H9 (cell line): Measurements from ENCODE around the gene TIMM22. TPM values are rescaled to one million over a fixed set of nuclear protein-coding genes. Genes with fewer than 3 reads are reported as not detected.

Experiments
- DNase-seq: peaks from one replicate; pipeline ENCODE4 v3.0.0-alpha.2; 2017
- H2AFZ ChIP-seq: one replicate; pipeline ENCODE4 v1.6.1; 2013; ENCODE audit warnings: mild to moderate bottlenecking, low read length, control low read depth, moderate library complexity
- H2AK5ac ChIP-seq: 2 replicates; pipeline ENCODE4 v1.6.1; 2013; ENCODE audit warnings: low read length, control low read depth, mixed read lengths; ENCODE audit not compliant: insufficient read length
- H2BK120ac ChIP-seq: one replicate; pipeline ENCODE4 v1.6.1; 2013; ENCODE audit warnings: low read depth, mild to moderate bottlenecking, low read length, control low read depth, inconsistent platforms; ENCODE audit not compliant: poor library complexity, severe bottlenecking
- H2BK12ac ChIP-seq: 2 replicates; pipeline ENCODE4 v1.6.1; 2013; ENCODE audit warnings: low read length, control low read depth, mixed read lengths, low read depth; ENCODE audit not compliant: insufficient read length
- H2BK15ac ChIP-seq: 2 replicates; pipeline ENCODE4 v1.6.1; 2013; ENCODE audit warnings: low read depth, low read length, control low read depth
- H2BK20ac ChIP-seq: one replicate; pipeline ENCODE4 v1.6.1; 2013; ENCODE audit warnings: low read depth, mild to moderate bottlenecking, low read length, control low read depth, inconsistent platforms; ENCODE audit not compliant: poor library complexity, severe bottlenecking
- H2BK5ac ChIP-seq: 2 replicates; pipeline ENCODE4 v1.6.1; 2013; ENCODE audit warnings: low read length, control low read depth, mixed read lengths; ENCODE audit not compliant: insufficient read length
- H3K14ac ChIP-seq: 2 replicates; pipeline ENCODE4 v1.6.1; 2013; ENCODE audit warnings: low read length, control low read depth; ENCODE audit not compliant: insufficient read depth
- H3K18ac ChIP-seq: 2 replicates; pipeline ENCODE4 v1.6.1; 2013; ENCODE audit warnings: low read depth, mild to moderate bottlenecking, mixed read lengths, low read length, control low read depth; ENCODE audit not compliant: insufficient read length
- H3K23ac ChIP-seq: 2 replicates; pipeline ENCODE4 v1.6.1; 2013; ENCODE audit warnings: low read length, control low read depth, mixed read lengths, low read depth; ENCODE audit not compliant: insufficient read length
- H3K23me2 ChIP-seq: 2 replicates; pipeline ENCODE4 v1.6.1; 2013; ENCODE audit warnings: low read depth, mild to moderate bottlenecking, mixed read lengths, low read length, control low read depth; ENCODE audit not compliant: insufficient read length, poor library complexity, severe bottlenecking
- H3K27ac ChIP-seq: 2 replicates; pipeline ENCODE4 v1.5.1; 2013; ENCODE audit warnings: low read length, control low read depth, mixed read lengths, low read depth; ENCODE audit not compliant: insufficient read length
- H3K27me3 ChIP-seq: 2 replicates; pipeline ENCODE4 v1.6.1; 2013; ENCODE audit warnings: low read length, control low read depth, inconsistent platforms; ENCODE audit not compliant: insufficient read depth
- H3K4ac ChIP-seq: 2 replicates; pipeline ENCODE4 v1.6.1; 2013; ENCODE audit warnings: low read depth, mild to moderate bottlenecking, control low read depth, inconsistent platforms, low read length, moderate library complexity
- H3K4me1 ChIP-seq: 2 replicates; pipeline ENCODE4 v1.6.1; 2013; ENCODE audit warnings: low read length, control low read depth, inconsistent platforms; ENCODE audit not compliant: insufficient read depth
- H3K4me2 ChIP-seq: 2 replicates; pipeline ENCODE4 v1.6.1; 2013; ENCODE audit warnings: low read length, control low read depth, mixed read lengths; ENCODE audit not compliant: insufficient read length, insufficient read depth
- H3K56ac ChIP-seq: 2 replicates; pipeline ENCODE4 v1.6.1; 2013; ENCODE audit warnings: low read depth, mild to moderate bottlenecking, mixed read lengths, low read length, control low read depth; ENCODE audit not compliant: insufficient read length
- H3K79me1 ChIP-seq: 2 replicates; pipeline ENCODE4 v1.6.1; 2013; ENCODE audit warnings: low read depth, mild to moderate bottlenecking, moderate library complexity, low read length, control low read depth, inconsistent platforms; ENCODE audit not compliant: insufficient read depth, poor library complexity, severe bottlenecking
- H3K79me2 ChIP-seq: 2 replicates; pipeline ENCODE4 v1.6.1; 2013; ENCODE audit warnings: low read length, control low read depth, inconsistent platforms; ENCODE audit not compliant: insufficient read depth
- H3K9ac ChIP-seq: 2 replicates; pipeline ENCODE4 v1.6.1; 2013; ENCODE audit warnings: low read length, control low read depth, mixed read lengths; ENCODE audit not compliant: insufficient read length; ENCODE audit errors: extremely low read depth
- H3K9me3 ChIP-seq: one replicate; pipeline ENCODE4 v1.6.1; 2013; ENCODE audit warnings: low read depth, low read length, inconsistent platforms; ENCODE audit not compliant: control insufficient read depth
- H3T11ph ChIP-seq: one replicate; pipeline ENCODE4 v1.6.1; 2013; ENCODE audit warnings: mild to moderate bottlenecking, low read length, control low read depth, inconsistent platforms
- H4K20me1 ChIP-seq: one replicate; pipeline ENCODE4 v1.6.1; 2013; ENCODE audit not compliant: control insufficient read depth, insufficient read length, insufficient read depth
- H4K5ac ChIP-seq: 2 replicates; pipeline ENCODE4 v1.6.1; 2013; ENCODE audit warnings: low read depth, mild to moderate bottlenecking, mixed read lengths, low read length, control low read depth; ENCODE audit not compliant: insufficient read length
- H4K8ac ChIP-seq: replicated peaks from 2 replicates; pipeline ENCODE4 v1.6.1; 2013; ENCODE audit warnings: low read length, control low read depth, mixed read lengths, low read depth; ENCODE audit not compliant: insufficient read length
- H4K91ac ChIP-seq: 2 replicates; pipeline ENCODE4 v1.6.1; 2013; ENCODE audit warnings: low read depth, mild to moderate bottlenecking, moderate library complexity, mixed read lengths, low read length, control low read depth; ENCODE audit not compliant: insufficient read length
- H3K27ac Mint-ChIP-seq, 3 experiments: 2 replicates in 2 of 3; 3 replicates in 1 of 3; pipeline ENCODE4 v1.8.0; 2020 to 2021; ENCODE audit warnings: mixed read lengths in 3 of 3, mild to moderate bottlenecking in 1 of 3, moderate library complexity in 1 of 3
- H3K27me3 Mint-ChIP-seq: 2 replicates; pipeline ENCODE4 v1.8.0; 2021; ENCODE audit warnings: low read depth, mild to moderate bottlenecking, moderate library complexity, mixed read lengths
- H3K36me3 Mint-ChIP-seq, 3 experiments: 2 replicates in 2 of 3; 3 replicates in 1 of 3; pipeline ENCODE4 v1.8.0; 2020 to 2021; ENCODE audit warnings: low read depth in 3 of 3, mixed read lengths in 3 of 3; ENCODE audit not compliant: insufficient read depth in 1 of 3
- H3K4me1 Mint-ChIP-seq, 2 experiments: 2 replicates each; pipeline ENCODE4 v1.8.0; 2020; ENCODE audit warnings: mixed read lengths in 2 of 2
- H3K4me3 Mint-ChIP-seq, 2 experiments: 2 replicates in 1 of 2; 3 replicates in 1 of 2; pipeline ENCODE4 v1.8.0; 2020 to 2021; ENCODE audit warnings: mild to moderate bottlenecking in 2 of 2, mixed read lengths in 2 of 2, moderate library complexity in 1 of 2
- H3K9me3 Mint-ChIP-seq, 2 experiments: 2 replicates in 1 of 2; 3 replicates in 1 of 2; pipeline ENCODE4 v1.8.0; 2020; ENCODE audit warnings: mild to moderate bottlenecking in 2 of 2, mixed read lengths in 2 of 2, moderate library complexity in 1 of 2
- CTCF ChIP-seq: fragments of 200-600 bp; sonication (generic); conservative IDR thresholded peaks from 3 replicates; pipeline ENCODE4 v1.8.0; 2021; ENCODE audit warnings: antibody characterized with exemption, mild to moderate bottlenecking
- WGBS: extraction: QIAGEN DNeasy Blood & Tissue Kit; methylation state at CpG from one replicate; pipeline ENCODE4 v1.1.7; 2013; ENCODE audit warnings: missing lambda C conversion rate, low lambda C conversion rate, mixed read lengths; ENCODE audit not compliant: insufficient read length; ENCODE audit errors: extremely low coverage; 5-methylcytosine and 5-hydroxymethylcytosine counted together
- total RNA-seq: library from RNA; stranded (reverse); gene quantifications from 2 replicates; pipeline ENCODE4 v1.2.1, GENCODE V29; 2021

The TIMM22 gene
- total RNA-seq, 1 experiment from 2014 or later: 23.0 TPM

GRCh38 chr17:1038459-1039122 lies 41.7 kb downstream of the TIMM22 start:
- H3K36me3 Mint-ChIP-seq: peaks cover 2 to 12% (median 3%) of the 10 kb centered on the region in 3 experiments; a peak in 6 of 7 replicates
- Histone ChIP-seq H3K18ac (no peak overlapping the region), H3K79me2 (no peaks in the 10 kb centered on the region), H2AFZ (no peak overlapping the region), H3K79me1 (no peaks in the 10 kb centered on the region), H3K23ac (no peak overlapping the region), H3K27ac (no peak overlapping the region), H3K4me1 (no peaks in the 10 kb centered on the region; the same call in 1 of the 2 replicates), H3K9me3 (no peaks in the 10 kb centered on the region), H3K56ac (no peak overlapping the region), H2BK15ac (no peak overlapping the region), H3K14ac (no peak overlapping the region), H2BK5ac (no peak overlapping the region), H2BK120ac (no peak overlapping the region), H3K4me2 (no peak overlapping the region), H2AK5ac (no peak overlapping the region), H4K5ac (no peak overlapping the region), H3K27me3 (no peaks in the 10 kb centered on the region), H4K8ac (no peak overlapping the region), H4K91ac (no peak overlapping the region), H3K4ac (no peak overlapping the region), H3K23me2 (no peaks in the 10 kb centered on the region), H2BK12ac (no peak overlapping the region), H2BK20ac (no peak overlapping the region), H3T11ph (no peak overlapping the region), H3K9ac (no peak overlapping the region), H4K20me1 (no peaks in the 10 kb centered on the region)
- no peak for DNase-seq
- WGBS: no CpG with 5 or more reads among the region's 31 CpGs
- no peak overlapping the region for H3K4me3 Mint-ChIP-seq
- no peaks in the 10 kb centered on the region for H3K9me3 Mint-ChIP-seq
- H3K27ac Mint-ChIP-seq: no peak overlapping the region
- no peak for TF ChIP-seq CTCF
- H3K27me3 Mint-ChIP-seq: no peaks in the 10 kb centered on the region; the same call in none of the 2 replicates
- peaks cover 6 to 27% of the 10 kb centered on the region in 2 experiments; a peak in 3 of 4 replicates for H3K4me1 Mint-ChIP-seq
